Astrocyte of the cerebellum (primary cell): ENCODE results near the gene ZRANB2.

Experiments
- DNase-seq: peaks from one replicate; pipeline ENCODE4 v3.0.0-alpha.2; 2011; ENCODE audit warnings: low read depth
- H3K4me3 ChIP-seq: 2 replicates; pipeline ENCODE4 v1.5.1; 2011; ENCODE audit warnings: mild to moderate bottlenecking, low read depth, low read length, moderate library complexity
- CTCF ChIP-seq: IDR thresholded peaks from 2 replicates; pipeline ENCODE4 v1.5.1; 2012; ENCODE audit warnings: low read length, low read depth, moderate library complexity, mild to moderate bottlenecking; ENCODE audit errors: missing control alignments
- in situ Hi-C: cut with HindIII; loops from 2 replicates; pipeline ENCODE4 v1.10.0; 2017; ENCODE audit warnings: low sequenced_read_pairs

ZRANB2 gene

GRCh38 chr1:71033136-71033535 is 47.7 kb downstream of the ZRANB2 start:
- H3K4me3 ChIP-seq = no peak overlapping the region
- DNase-seq = no peak
- no peak for TF ChIP-seq CTCF
- in situ Hi-C loops = no loop called here

- no peak overlapping the region for H3K4me3 ChIP-seq
- DNase-seq = no peak
- no peak for TF ChIP-seq CTCF
Observed at GRCh38 chr1:71031426-71031825, 49.4 kb downstream of the ZRANB2 start.

GRCh38 chr1:71030026-71030425 is 50.8 kb downstream of the ZRANB2 start:
- no peak for DNase-seq
- TF ChIP-seq CTCF = no peak
- no peak overlapping the region for H3K4me3 ChIP-seq
- in situ Hi-C loops = no loop called here

More at GRCh38 chr1:71031426-71031825, 49.4 kb downstream of the ZRANB2 start:
- in situ Hi-C loops = no loop called here

GRCh38 chr1:71028981-71029380 is 51.9 kb downstream of the ZRANB2 start:
- no peak for TF ChIP-seq CTCF
- in situ Hi-C loops = no loop called here
- DNase-seq = no peak
- no peak overlapping the region for H3K4me3 ChIP-seq

GRCh38 chr1:71027991-71028390 is 52.8 kb downstream of the ZRANB2 start:
- H3K4me3 ChIP-seq = no peak overlapping the region
- DNase-seq = no peak
- in situ Hi-C loops = no loop called here
- TF ChIP-seq CTCF = no peak

GRCh38 chr1:71026093-71026492 is 54.7 kb downstream of the ZRANB2 start:
- in situ Hi-C loops = no loop called here
- no peak overlapping the region for H3K4me3 ChIP-seq
- DNase-seq = no peak
- TF ChIP-seq CTCF = no peak

GRCh38 chr1:71023515-71023914 is 57.3 kb downstream of the ZRANB2 start:
- no peak for TF ChIP-seq CTCF
- no peak for DNase-seq
- no peak overlapping the region for H3K4me3 ChIP-seq
- in situ Hi-C loops = no loop called here
